ENCODE measurements around the gene MFGE8. TPM values are rescaled to one million over a fixed set of nuclear protein-coding genes. Genes with fewer than 3 reads are reported as not detected.

Gene MFGE8
- total RNA-seq, 4 donors from 2014 or later, result 56.9 to 228 (median 74.1) TPM

GRCh38 chr15:88863412-88863811 is 49.8 kb downstream of the MFGE8 start:
- peaks cover under 1% of the 10 kb centered on the region for H3K27me3 ChIP-seq
- no peak overlapping the region for H3K27ac ChIP-seq
- WGBS, 2 donors (ENCODE audit: low coverage in 1 of 2), result 44 to 60% methylated on average over 1 of the region's 1 CpG
- H3K36me3 ChIP-seq, result no peaks in the 10 kb centered on the region
- intact Hi-C loops (cut with DNase I; ENCODE audit: low total_unique reads), result no loop called here
- no peak overlapping the region for H3K4me3 ChIP-seq
- in situ Hi-C loops (cut with MboI; ENCODE audit: low pct_ligation_motif_present in 1 of 4, low pct_unique_long_range_greater_than_20kb in 1 of 4, low sequenced_read_pairs in 3 of 4), result no loop called here
- no peaks in the 10 kb centered on the region for H3K9me3 ChIP-seq
- no peak for TF ChIP-seq EP300 (IDR thresholded peaks at IDR 0.05; ENCODE audit: low read depth)
- TF ChIP-seq, protein P1, sequence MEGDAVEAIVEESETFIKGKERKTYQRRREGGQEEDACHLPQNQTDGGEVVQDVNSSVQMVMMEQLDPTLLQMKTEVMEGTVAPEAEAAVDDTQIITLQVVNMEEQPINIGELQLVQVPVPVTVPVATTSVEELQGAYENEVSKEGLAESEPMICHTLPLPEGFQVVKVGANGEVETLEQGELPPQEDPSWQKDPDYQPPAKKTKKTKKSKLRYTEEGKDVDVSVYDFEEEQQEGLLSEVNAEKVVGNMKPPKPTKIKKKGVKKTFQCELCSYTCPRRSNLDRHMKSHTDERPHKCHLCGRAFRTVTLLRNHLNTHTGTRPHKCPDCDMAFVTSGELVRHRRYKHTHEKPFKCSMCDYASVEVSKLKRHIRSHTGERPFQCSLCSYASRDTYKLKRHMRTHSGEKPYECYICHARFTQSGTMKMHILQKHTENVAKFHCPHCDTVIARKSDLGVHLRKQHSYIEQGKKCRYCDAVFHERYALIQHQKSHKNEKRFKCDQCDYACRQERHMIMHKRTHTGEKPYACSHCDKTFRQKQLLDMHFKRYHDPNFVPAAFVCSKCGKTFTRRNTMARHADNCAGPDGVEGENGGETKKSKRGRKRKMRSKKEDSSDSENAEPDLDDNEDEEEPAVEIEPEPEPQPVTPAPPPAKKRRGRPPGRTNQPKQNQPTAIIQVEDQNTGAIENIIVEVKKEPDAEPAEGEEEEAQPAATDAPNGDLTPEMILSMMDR (IDR thresholded peaks at IDR 0.05), result no peak
- TF ChIP-seq POLR2A (IDR thresholded peaks at IDR 0.05), result no peak
- TF ChIP-seq POLR2AphosphoS5 (IDR thresholded peaks at IDR 0.05), result no peak
- no peaks in the 10 kb centered on the region for H3K4me1 ChIP-seq
- no peak for DNase-seq

DNA sequence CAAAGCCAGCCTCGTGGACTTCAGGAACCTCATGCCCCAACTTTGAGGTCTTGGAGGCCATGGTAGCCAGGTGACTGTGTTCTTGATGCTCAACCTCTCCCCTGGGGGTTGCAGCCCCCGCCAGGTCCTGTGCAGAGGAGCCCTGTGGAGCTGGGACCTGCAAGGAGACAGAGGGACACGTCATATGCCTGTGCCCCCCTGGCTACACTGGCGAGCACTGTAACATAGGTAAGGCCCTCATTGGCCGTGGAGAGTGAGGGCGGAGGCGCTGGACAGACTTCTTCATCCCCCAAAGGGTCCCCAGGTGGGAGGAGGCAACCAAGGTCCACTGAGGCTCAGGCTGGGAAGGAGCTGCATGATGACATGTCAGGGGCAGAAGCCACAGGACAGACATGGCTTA is 53.0 kb downstream of the MFGE8 start:
- intact Hi-C loops (cut with DNase I; ENCODE audit: low total_unique reads), result no loop called here
- H3K4me1 ChIP-seq, result no peaks in the 10 kb centered on the region
- peaks cover 3% of the 10 kb centered on the region for H3K27me3 ChIP-seq
- H3K27ac ChIP-seq, result no peak overlapping the region
- DNase-seq, result no peak
- WGBS, 2 donors (ENCODE audit: low coverage in 1 of 2), result 67% methylated on average over 5 of the region's 7 CpGs; no CpG with 5 or more reads in 1 of the 2 donors
- TF ChIP-seq POLR2A (IDR thresholded peaks at IDR 0.05) (no peak), EP300 (IDR thresholded peaks at IDR 0.05; ENCODE audit: low read depth) (no peak), POLR2AphosphoS5 (IDR thresholded peaks at IDR 0.05) (no peak)
- TF ChIP-seq, protein P1 (IDR thresholded peaks at IDR 0.05), result no peak
- no peak overlapping the region for H3K4me3 ChIP-seq
- H3K9me3 ChIP-seq, result no peaks in the 10 kb centered on the region
- H3K36me3 ChIP-seq, result no peaks in the 10 kb centered on the region
- in situ Hi-C loops (cut with MboI; ENCODE audit: low pct_ligation_motif_present in 1 of 4, low pct_unique_long_range_greater_than_20kb in 1 of 4, low sequenced_read_pairs in 3 of 4), result no loop called here

GRCh38 chr15:88859550-88859949 is 53.6 kb downstream of the MFGE8 start:
- Histone ChIP-seq H3K27me3 (peaks cover 3% of the 10 kb centered on the region), H3K4me3 (no peak overlapping the region), H3K27ac (no peak overlapping the region), H3K4me1 (no peaks in the 10 kb centered on the region), H3K36me3 (no peaks in the 10 kb centered on the region), H3K9me3 (no peaks in the 10 kb centered on the region)
- TF ChIP-seq EP300 (IDR thresholded peaks at IDR 0.05; ENCODE audit: low read depth), result no peak
- no peak for TF ChIP-seq POLR2A (IDR thresholded peaks at IDR 0.05)
- TF ChIP-seq POLR2AphosphoS5 (IDR thresholded peaks at IDR 0.05), result no peak
- TF ChIP-seq, protein P1 (IDR thresholded peaks at IDR 0.05), result no peak
- WGBS, 2 donors (ENCODE audit: low coverage in 1 of 2), result 51 to 52% methylated on average over 6 to 7 of the region's 7 CpGs
- no peak for DNase-seq
- in situ Hi-C loops (cut with MboI; ENCODE audit: low pct_ligation_motif_present in 1 of 4, low pct_unique_long_range_greater_than_20kb in 1 of 4, low sequenced_read_pairs in 3 of 4), result no loop called here
- intact Hi-C loops (cut with DNase I; ENCODE audit: low total_unique reads), result no loop called here

DNA sequence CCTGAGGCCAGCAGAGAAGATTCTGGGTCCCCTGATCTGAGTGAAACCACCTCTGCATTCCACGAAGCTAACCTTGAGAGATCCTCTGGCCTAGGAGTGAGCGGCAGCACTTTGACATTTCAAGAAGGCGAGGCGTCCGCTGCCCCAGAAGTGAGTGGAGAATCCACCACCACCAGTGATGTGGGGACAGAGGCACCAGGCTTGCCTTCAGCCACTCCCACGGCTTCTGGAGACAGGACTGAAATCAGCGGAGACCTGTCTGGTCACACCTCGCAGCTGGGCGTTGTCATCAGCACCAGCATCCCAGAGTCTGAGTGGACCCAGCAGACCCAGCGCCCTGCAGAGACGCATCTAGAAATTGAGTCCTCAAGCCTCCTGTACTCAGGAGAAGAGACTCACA is 54.2 kb downstream of the MFGE8 start:
- DNase-seq, result no peak
- Histone ChIP-seq H3K27ac (no peak overlapping the region), H3K4me3 (no peak overlapping the region), H3K27me3 (peaks cover 3% of the 10 kb centered on the region), H3K36me3 (no peaks in the 10 kb centered on the region), H3K9me3 (no peaks in the 10 kb centered on the region), H3K4me1 (no peaks in the 10 kb centered on the region)
- TF ChIP-seq, protein P1 (IDR thresholded peaks at IDR 0.05), result no peak
- TF ChIP-seq POLR2AphosphoS5 (IDR thresholded peaks at IDR 0.05), result no peak
- no peak for TF ChIP-seq POLR2A (IDR thresholded peaks at IDR 0.05)
- no peak for TF ChIP-seq EP300 (IDR thresholded peaks at IDR 0.05; ENCODE audit: low read depth)
- in situ Hi-C loops (cut with MboI; ENCODE audit: low pct_ligation_motif_present in 1 of 4, low pct_unique_long_range_greater_than_20kb in 1 of 4, low sequenced_read_pairs in 3 of 4) (no loop called here), intact Hi-C loops (cut with DNase I; ENCODE audit: low total_unique reads) (no loop called here)
- WGBS, 2 donors (ENCODE audit: low coverage in 1 of 2), result 86% methylated on average over 11 of the region's 11 CpGs; no CpG with 5 or more reads in 1 of the 2 donors

Measured in transverse colon (tissue), 4 donors.